Karpas-422 (cell line): ENCODE data around the gene SMG7. TPM values are rescaled to one million over a fixed set of nuclear protein-coding genes. Genes with fewer than 3 reads are reported as not detected.

Experiments used
- DNase-seq: peaks from one replicate; pipeline ENCODE4 v3.0.0-alpha.2; 2015
- H2AFZ ChIP-seq: fragments of 200-600 bp; sonication (generic); 2 replicates; pipeline ENCODE4 v1.6.1; 2014; ENCODE audit warnings: antibody characterized with exemption, low read length, mixed read lengths
- H3K27ac ChIP-seq: fragments of 200-600 bp; sonication (generic); 2 replicates; pipeline ENCODE4 v1.5.1; 2014; ENCODE audit warnings: mild to moderate bottlenecking, low read length, moderate library complexity
- H3K27me3 ChIP-seq: fragments of 200-600 bp; sonication (generic); 2 replicates; pipeline ENCODE4 v1.6.1; 2014; ENCODE audit warnings: low read length, mixed read lengths
- H3K36me3 ChIP-seq: fragments of 200-600 bp; sonication (generic); 2 replicates; pipeline ENCODE4 v1.6.1; 2014; ENCODE audit warnings: low read length, mixed read lengths; ENCODE audit not compliant: insufficient read depth
- H3K4me1 ChIP-seq: fragments of 200-600 bp; sonication (generic); 2 replicates; pipeline ENCODE4 v1.6.1; 2014; ENCODE audit warnings: mild to moderate bottlenecking, low read length, mixed read lengths
- H3K4me2 ChIP-seq: fragments of 200-600 bp; sonication (generic); 2 replicates; pipeline ENCODE4 v1.6.1; 2014; ENCODE audit warnings: low read length, low read depth, mild to moderate bottlenecking; ENCODE audit not compliant: poor library complexity, severe bottlenecking
- H3K4me3 ChIP-seq: fragments of 200-600 bp; sonication (generic); 2 replicates; pipeline ENCODE4 v1.5.1; 2014; ENCODE audit warnings: mild to moderate bottlenecking, antibody characterized with exemption, low read length, mixed read lengths
- H3K79me2 ChIP-seq: fragments of 200-600 bp; sonication (generic); 2 replicates; pipeline ENCODE4 v1.6.1; 2014; ENCODE audit warnings: mild to moderate bottlenecking, low read length, mixed read lengths
- H3K9ac ChIP-seq: fragments of 200-600 bp; sonication (generic); 2 replicates; pipeline ENCODE4 v1.6.0; 2014; ENCODE audit warnings: low read length
- H3K9me2 ChIP-seq: fragments of 200-600 bp; sonication (generic), shearing (Covaris generic); replicated peaks from 2 replicates; pipeline ENCODE4 v1.6.0; 2014; ENCODE audit warnings: mild to moderate bottlenecking, low read length, moderate library complexity; ENCODE audit not compliant: insufficient read depth
- H3K9me3 ChIP-seq: fragments of 300-700, 200-600 bp; sonication (generic); 2 replicates; pipeline ENCODE4 v1.6.1; 2014; ENCODE audit warnings: low read length, mixed read lengths
- H4K20me1 ChIP-seq: fragments of 200-600 bp; sonication (generic); 2 replicates; pipeline ENCODE4 v1.6.1; 2014; ENCODE audit warnings: mild to moderate bottlenecking, antibody characterized with exemption, low read length, low read depth; ENCODE audit not compliant: insufficient read depth
- total RNA-seq: library from RNA; depleted of rRNA; stranded (reverse); fragments of >200 nt; shearing (Covaris generic); gene quantifications from 2 replicates; pipeline ENCODE4 v1.2.3, GENCODE V29; 2014; ENCODE audit warnings: low replicate concordance

SMG7 gene
- total RNA-seq, 1 experiment from 2014 or later: 99.7 TPM

GRCh38 chr1:183552441-183552840 is 80.1 kb downstream of the SMG7 start:
- Histone ChIP-seq H3K36me3 (peaks cover 90% of the 10 kb centered on the region), H3K9me2 (no peaks in the 10 kb centered on the region), H3K4me3 (no peak overlapping the region)

GRCh38 chr1:183552891-183553290 is 80.6 kb downstream of the SMG7 start:
- H3K27ac ChIP-seq: no peak overlapping the region
- no peak overlapping the region for H3K4me2 ChIP-seq
- no peak overlapping the region for H3K4me3 ChIP-seq
- peaks cover 11% of the 10 kb centered on the region; the same call in 1 of the 2 replicates for H4K20me1 ChIP-seq
- H3K79me2 ChIP-seq: peaks cover 17% of the 10 kb centered on the region
- H3K9me2 ChIP-seq: no peaks in the 10 kb centered on the region
- peaks cover 87% of the 10 kb centered on the region for H3K36me3 ChIP-seq
- no peak overlapping the region for H3K9ac ChIP-seq
- no peak for DNase-seq
- peaks cover 17% of the 10 kb centered on the region for H3K4me1 ChIP-seq
- no peaks in the 10 kb centered on the region for H3K27me3 ChIP-seq
- no peak overlapping the region for H2AFZ ChIP-seq
- H3K9me3 ChIP-seq: no peaks in the 10 kb centered on the region

More at GRCh38 chr1:183552441-183552840, 80.1 kb downstream of the SMG7 start:
- no peak overlapping the region for H2AFZ ChIP-seq
- H3K4me2 ChIP-seq: no peak overlapping the region
- H3K9ac ChIP-seq: no peak overlapping the region
- H3K9me3 ChIP-seq: no peaks in the 10 kb centered on the region
- H3K4me1 ChIP-seq: peaks cover 21% of the 10 kb centered on the region
- H3K27ac ChIP-seq: no peak overlapping the region
- H3K79me2 ChIP-seq: peaks cover 22% of the 10 kb centered on the region
- H3K27me3 ChIP-seq: no peaks in the 10 kb centered on the region
- no peak for DNase-seq
- H4K20me1 ChIP-seq: peaks cover 11% of the 10 kb centered on the region; the same call in 1 of the 2 replicates

- H3K9me2 ChIP-seq: no peaks in the 10 kb centered on the region
- H3K4me3 ChIP-seq: no peak overlapping the region
- H3K27ac ChIP-seq: no peak overlapping the region
- peaks cover 84% of the 10 kb centered on the region for H3K36me3 ChIP-seq
- peaks cover 12% of the 10 kb centered on the region for H3K4me1 ChIP-seq
- H3K9me3 ChIP-seq: no peaks in the 10 kb centered on the region
- DNase-seq: no peak
- H3K27me3 ChIP-seq: no peaks in the 10 kb centered on the region
- H3K9ac ChIP-seq: no peak overlapping the region
- H3K4me2 ChIP-seq: no peak overlapping the region
- no peak overlapping the region for H2AFZ ChIP-seq
- H4K20me1 ChIP-seq: peaks cover 11% of the 10 kb centered on the region; the same call in 1 of the 2 replicates
- H3K79me2 ChIP-seq: peaks cover 15% of the 10 kb centered on the region
Measured at GRCh38 chr1:183553331-183553730, 81.0 kb downstream of the SMG7 start.

- no peak overlapping the region for H3K27ac ChIP-seq
Measured at GRCh38 chr1:183553764-183554163, 81.5 kb downstream of the SMG7 start.

GRCh38 chr1:183554577-183554976 is 82.3 kb downstream of the SMG7 start:
- Histone ChIP-seq H3K9ac (no peak overlapping the region), H3K9me3 (no peaks in the 10 kb centered on the region), H3K4me2 (no peak overlapping the region), H3K4me3 (no peak overlapping the region), H3K4me1 (peaks cover 6% of the 10 kb centered on the region), H2AFZ (no peak overlapping the region), H3K9me2 (no peaks in the 10 kb centered on the region), H3K27ac (no peak overlapping the region), H3K27me3 (no peaks in the 10 kb centered on the region), H4K20me1 (peaks cover 1% of the 10 kb centered on the region; the same call in 1 of the 2 replicates), H3K79me2 (peaks cover 3% of the 10 kb centered on the region), H3K36me3 (peaks cover 72% of the 10 kb centered on the region)
- DNase-seq: no peak

More at GRCh38 chr1:183553764-183554163, 81.5 kb downstream of the SMG7 start:
- Histone ChIP-seq H2AFZ (no peak overlapping the region), H3K4me1 (peaks cover 8% of the 10 kb centered on the region), H4K20me1 (peaks cover 7% of the 10 kb centered on the region; the same call in 1 of the 2 replicates), H3K27me3 (no peaks in the 10 kb centered on the region), H3K9me2 (no peaks in the 10 kb centered on the region), H3K4me2 (no peak overlapping the region), H3K9me3 (no peaks in the 10 kb centered on the region), H3K4me3 (no peak overlapping the region), H3K9ac (no peak overlapping the region), H3K36me3 (peaks cover 80% of the 10 kb centered on the region), H3K79me2 (peaks cover 11% of the 10 kb centered on the region)
- DNase-seq: no peak

GRCh38 chr1:183559061-183559460 is 86.8 kb downstream of the SMG7 start:
- Histone ChIP-seq H3K4me3 (no peak overlapping the region), H3K4me1 (peaks cover under 1% of the 10 kb centered on the region), H3K27me3 (no peaks in the 10 kb centered on the region), H4K20me1 (no peaks in the 10 kb centered on the region), H3K9me2 (no peaks in the 10 kb centered on the region), H3K4me2 (no peak overlapping the region), H2AFZ (no peak overlapping the region), H3K9me3 (no peaks in the 10 kb centered on the region), H3K36me3 (peaks cover 35% of the 10 kb centered on the region), H3K79me2 (no peaks in the 10 kb centered on the region), H3K27ac (no peak overlapping the region), H3K9ac (no peak overlapping the region)
- DNase-seq: no peak

GRCh38 chr1:183562701-183563100 is 90.4 kb downstream of the SMG7 start:
- Histone ChIP-seq H4K20me1 (no peaks in the 10 kb centered on the region), H3K9me3 (no peaks in the 10 kb centered on the region), H3K9ac (no peak overlapping the region), H3K27ac (no peak overlapping the region), H3K4me3 (no peak overlapping the region), H3K27me3 (no peaks in the 10 kb centered on the region), H2AFZ (no peak overlapping the region), H3K4me1 (peaks cover 8% of the 10 kb centered on the region), H3K79me2 (no peaks in the 10 kb centered on the region), H3K36me3 (peaks cover 5% of the 10 kb centered on the region; the same call in 1 of the 2 replicates), H3K4me2 (no peak overlapping the region), H3K9me2 (no peaks in the 10 kb centered on the region)
- DNase-seq: no peak

GRCh38 chr1:183565261-183565660 is 93.0 kb downstream of the SMG7 start:
- no peaks in the 10 kb centered on the region for H3K79me2 ChIP-seq
- no peak overlapping the region for H3K4me2 ChIP-seq
- peaks cover 8% of the 10 kb centered on the region for H3K4me1 ChIP-seq
- H3K9me2 ChIP-seq: no peaks in the 10 kb centered on the region
- H4K20me1 ChIP-seq: no peaks in the 10 kb centered on the region; the same call in 1 of the 2 replicates
- H3K36me3 ChIP-seq: peaks cover 5% of the 10 kb centered on the region; the same call in 1 of the 2 replicates
- H3K27me3 ChIP-seq: no peaks in the 10 kb centered on the region
- H3K9ac ChIP-seq: no peak overlapping the region
- H3K4me3 ChIP-seq: no peak overlapping the region
- H3K9me3 ChIP-seq: no peaks in the 10 kb centered on the region
- no peak for DNase-seq
- H3K27ac ChIP-seq: no peak overlapping the region
- no peak overlapping the region for H2AFZ ChIP-seq
